ENCODE results near the gene RNF144A. TPM values are rescaled to one million over a fixed set of nuclear protein-coding genes. Genes with fewer than 3 reads are reported as not detected.

RNF144A gene
- polyA plus RNA-seq, 1 donor from 2014 or later: 0.83 TPM

- Mint-ChIP-seq H3K36me3 (peaks cover 3% of the 10 kb centered on the region), H3K4me3 (peak overlapping the region in 1 of 4 donors; percentile 18), H3K4me1 (no peaks in the 10 kb centered on the region), H3K27me3 (no peaks in the 10 kb centered on the region), H3K9me3 (no peaks in the 10 kb centered on the region), H3K27ac (no peak overlapping the region)
Observed at GRCh38 chr2:6975988-6976387, 58.8 kb downstream of the RNF144A start.

- no peak overlapping the region for H3K4me3 Mint-ChIP-seq
- no peaks in the 10 kb centered on the region for H3K4me1 Mint-ChIP-seq
- H3K36me3 Mint-ChIP-seq: peaks cover 4% of the 10 kb centered on the region
- H3K9me3 Mint-ChIP-seq: peaks cover 0 to 7% (median 0%) of the 10 kb centered on the region in 3 donors
- no peaks in the 10 kb centered on the region for H3K27me3 Mint-ChIP-seq
- H3K27ac Mint-ChIP-seq: no peak overlapping the region
Observed at GRCh38 chr2:6977113-6977741, 60.0 kb downstream of the RNF144A start.

GRCh38 chr2:6977786-6978185 lies 60.6 kb downstream of the RNF144A start:
- Mint-ChIP-seq H3K27ac (no peak overlapping the region), H3K36me3 (peaks cover 3% of the 10 kb centered on the region), H3K4me3 (no peak overlapping the region)

GRCh38 chr2:6978991-6979390 lies 61.8 kb downstream of the RNF144A start:
- H3K4me1 Mint-ChIP-seq: no peaks in the 10 kb centered on the region
- H3K9me3 Mint-ChIP-seq: peaks cover 0 to 7% (median 0%) of the 10 kb centered on the region in 3 donors
- peak overlapping the region in 1 of 4 donors; percentile 60 for H3K4me3 Mint-ChIP-seq
- H3K36me3 Mint-ChIP-seq: peaks cover 4% of the 10 kb centered on the region
- no peaks in the 10 kb centered on the region for H3K27me3 Mint-ChIP-seq
- H3K27ac Mint-ChIP-seq: no peak overlapping the region

More at GRCh38 chr2:6977786-6978185, 60.6 kb downstream of the RNF144A start:
- no peaks in the 10 kb centered on the region for H3K4me1 Mint-ChIP-seq
- H3K9me3 Mint-ChIP-seq: peaks cover 0 to 7% (median 0%) of the 10 kb centered on the region in 3 donors
- no peaks in the 10 kb centered on the region for H3K27me3 Mint-ChIP-seq

GRCh38 chr2:6982449-6982848 lies 65.2 kb downstream of the RNF144A start:
- H3K4me3 Mint-ChIP-seq: no peak overlapping the region
- H3K27ac Mint-ChIP-seq: no peak overlapping the region
- H3K27me3 Mint-ChIP-seq: no peaks in the 10 kb centered on the region
- H3K36me3 Mint-ChIP-seq: peaks cover 7% of the 10 kb centered on the region
- H3K9me3 Mint-ChIP-seq: peaks cover 0 to 7% (median 0%) of the 10 kb centered on the region in 3 donors
- H3K4me1 Mint-ChIP-seq: peaks cover 0 to 1% (median 0%) of the 10 kb centered on the region in 3 donors

GRCh38 chr2:6982934-6983589 lies 65.8 kb downstream of the RNF144A start:
- Mint-ChIP-seq H3K36me3 (peaks cover 7% of the 10 kb centered on the region), H3K4me3 (no peak overlapping the region), H3K4me1 (peaks cover 0 to 1% (median 0%) of the 10 kb centered on the region in 3 donors), H3K9me3 (peaks cover 0 to 7% (median 0%) of the 10 kb centered on the region in 3 donors), H3K27ac (no peak overlapping the region), H3K27me3 (no peaks in the 10 kb centered on the region)

- Mint-ChIP-seq H3K9me3 (peaks cover 0 to 11% (median 0%) of the 10 kb centered on the region in 3 donors), H3K27me3 (no peaks in the 10 kb centered on the region), H3K36me3 (peaks cover 7% of the 10 kb centered on the region), H3K4me1 (peaks cover 0 to 1% (median 0%) of the 10 kb centered on the region in 3 donors), H3K27ac (no peak overlapping the region), H3K4me3 (no peak overlapping the region)
Observed at GRCh38 chr2:6986301-6986911, 69.2 kb downstream of the RNF144A start.

GRCh38 chr2:6986912-6987361 lies 69.7 kb downstream of the RNF144A start:
- Mint-ChIP-seq H3K36me3 (peaks cover 7% of the 10 kb centered on the region), H3K9me3 (peaks cover 0 to 7% (median 0%) of the 10 kb centered on the region in 3 donors), H3K27me3 (no peaks in the 10 kb centered on the region), H3K4me1 (peaks cover 0 to 1% (median 0%) of the 10 kb centered on the region in 3 donors), H3K27ac (no peak overlapping the region), H3K4me3 (no peak overlapping the region)

GRCh38 chr2:6990871-6991270 lies 73.7 kb downstream of the RNF144A start:
- Mint-ChIP-seq H3K4me3 (no peak overlapping the region), H3K36me3 (peaks cover 2% of the 10 kb centered on the region), H3K27me3 (no peaks in the 10 kb centered on the region), H3K4me1 (peaks cover 0 to 2% (median 0%) of the 10 kb centered on the region in 3 donors), H3K9me3 (peaks cover 0 to 7% (median 0%) of the 10 kb centered on the region in 3 donors), H3K27ac (no peak overlapping the region)

GRCh38 chr2:6992794-6993228 lies 75.6 kb downstream of the RNF144A start:
- H3K27ac Mint-ChIP-seq: no peak overlapping the region
- H3K9me3 Mint-ChIP-seq: peaks cover 0 to 7% (median 0%) of the 10 kb centered on the region in 3 donors

GRCh38 chr2:6993229-6993640 lies 76.0 kb downstream of the RNF144A start:
- Mint-ChIP-seq H3K4me1 (peaks cover 0 to 2% (median under 1%) of the 10 kb centered on the region in 3 donors), H3K27ac (no peak overlapping the region), H3K4me3 (no peak overlapping the region), H3K36me3 (peaks cover 2% of the 10 kb centered on the region), H3K27me3 (no peaks in the 10 kb centered on the region), H3K9me3 (peaks cover 0 to 7% (median 0%) of the 10 kb centered on the region in 3 donors)

More at GRCh38 chr2:6992794-6993228, 75.6 kb downstream of the RNF144A start:
- H3K4me3 Mint-ChIP-seq: no peak overlapping the region
- H3K36me3 Mint-ChIP-seq: peaks cover 2% of the 10 kb centered on the region
- peaks cover 0 to 2% (median 0%) of the 10 kb centered on the region in 3 donors for H3K4me1 Mint-ChIP-seq
- H3K27me3 Mint-ChIP-seq: no peaks in the 10 kb centered on the region

GRCh38 chr2:6993936-6994335 lies 76.7 kb downstream of the RNF144A start:
- Mint-ChIP-seq H3K27me3 (no peaks in the 10 kb centered on the region), H3K9me3 (peaks cover 0 to 7% (median 0%) of the 10 kb centered on the region in 3 donors), H3K4me3 (no peak overlapping the region), H3K36me3 (no peaks in the 10 kb centered on the region), H3K4me1 (peaks cover 5 to 7% (median 7%) of the 10 kb centered on the region in 3 donors), H3K27ac (peak overlapping the region in 1 of 3 donors; percentile 42)

- Mint-ChIP-seq H3K27me3 (no peaks in the 10 kb centered on the region), H3K9me3 (peaks cover 0 to 7% (median 0%) of the 10 kb centered on the region in 3 donors), H3K4me1 (peaks cover 8 to 14% (median 12%) of the 10 kb centered on the region in 3 donors), H3K36me3 (no peaks in the 10 kb centered on the region), H3K27ac (no peak overlapping the region), H3K4me3 (peak overlapping the region in 1 of 4 donors; percentile 3)
Observed at GRCh38 chr2:6994536-6995128, 77.4 kb downstream of the RNF144A start.

- no peak overlapping the region for H3K4me3 Mint-ChIP-seq
- no peaks in the 10 kb centered on the region for H3K27me3 Mint-ChIP-seq
- H3K4me1 Mint-ChIP-seq: peaks cover 8 to 22% (median 12%) of the 10 kb centered on the region in 3 donors
- H3K36me3 Mint-ChIP-seq: no peaks in the 10 kb centered on the region
- no peak overlapping the region for H3K27ac Mint-ChIP-seq
- peaks cover 0 to 7% (median 0%) of the 10 kb centered on the region in 3 donors for H3K9me3 Mint-ChIP-seq
Observed at GRCh38 chr2:6995391-6996097, 78.3 kb downstream of the RNF144A start.

Data from IgD-negative memory B cell (primary cell).